Midbrain (tissue), 1 donor: ENCODE results near the gene WDFY4.

Experiments
- DNase-seq: peaks from one replicate; lab custom pipeline; 2025; lab: John Stamatoyannopoulos, UW

WDFY4 gene

GRCh38 chr10:48818081-48818480 is 133.4 kb downstream of the WDFY4 start:
- DNase-seq: no peak

- DNase-seq: no peak
Measured at GRCh38 chr10:48818861-48819520, 134.3 kb downstream of the WDFY4 start.

- no peak for DNase-seq
Measured at GRCh38 chr10:48819783-48820182, 135.1 kb downstream of the WDFY4 start.

- no peak for DNase-seq
Measured at GRCh38 chr10:48820231-48820630, 135.6 kb downstream of the WDFY4 start.

- DNase-seq: no peak
Measured at GRCh38 chr10:48820699-48821098, 136.0 kb downstream of the WDFY4 start.

GRCh38 chr10:48821111-48821510 is 136.4 kb downstream of the WDFY4 start:
- DNase-seq: no peak

- DNase-seq: no peak
Measured at GRCh38 chr10:48821692-48822091, 137.0 kb downstream of the WDFY4 start.

GRCh38 chr10:48833674-48834073 is 149.0 kb downstream of the WDFY4 start:
- DNase-seq: no peak

GRCh38 chr10:48834189-48834965 is 149.7 kb downstream of the WDFY4 start:
- DNase-seq: no peak

GRCh38 chr10:48835781-48836180 is 151.1 kb downstream of the WDFY4 start:
- no peak for DNase-seq

- DNase-seq: no peak
Measured at GRCh38 chr10:48836605-48837004, 151.9 kb downstream of the WDFY4 start.

- DNase-seq: no peak
Measured at GRCh38 chr10:48838834-48839233, 154.2 kb downstream of the WDFY4 start.

- DNase-seq: no peak
Measured at GRCh38 chr10:48839809-48840679, 155.4 kb downstream of the WDFY4 start.

GRCh38 chr10:48842231-48842630 is 157.6 kb downstream of the WDFY4 start:
- no peak for DNase-seq

GRCh38 chr10:48843198-48843597 is 158.5 kb downstream of the WDFY4 start:
- no peak for DNase-seq

GRCh38 chr10:48844616-48845015 is 159.9 kb downstream of the WDFY4 start:
- DNase-seq: no peak

- DNase-seq: no peak
Measured at GRCh38 chr10:48845512-48845911, 160.8 kb downstream of the WDFY4 start.

- DNase-seq: no peak
Measured at GRCh38 chr10:48847691-48848090, 163.0 kb downstream of the WDFY4 start.

GRCh38 chr10:48856855-48857254 is 172.2 kb downstream of the WDFY4 start:
- DNase-seq: no peak

GRCh38 chr10:48872234-48872633 is 187.6 kb downstream of the WDFY4 start:
- DNase-seq: no peak

- DNase-seq: no peak
Measured at GRCh38 chr10:48878091-48878490, 193.4 kb downstream of the WDFY4 start.

GRCh38 chr10:48879451-48879850 is 194.8 kb downstream of the WDFY4 start:
- no peak for DNase-seq
